Measurements from ENCODE around the gene HID1.

- TF ChIP-seq, protein P1, sequence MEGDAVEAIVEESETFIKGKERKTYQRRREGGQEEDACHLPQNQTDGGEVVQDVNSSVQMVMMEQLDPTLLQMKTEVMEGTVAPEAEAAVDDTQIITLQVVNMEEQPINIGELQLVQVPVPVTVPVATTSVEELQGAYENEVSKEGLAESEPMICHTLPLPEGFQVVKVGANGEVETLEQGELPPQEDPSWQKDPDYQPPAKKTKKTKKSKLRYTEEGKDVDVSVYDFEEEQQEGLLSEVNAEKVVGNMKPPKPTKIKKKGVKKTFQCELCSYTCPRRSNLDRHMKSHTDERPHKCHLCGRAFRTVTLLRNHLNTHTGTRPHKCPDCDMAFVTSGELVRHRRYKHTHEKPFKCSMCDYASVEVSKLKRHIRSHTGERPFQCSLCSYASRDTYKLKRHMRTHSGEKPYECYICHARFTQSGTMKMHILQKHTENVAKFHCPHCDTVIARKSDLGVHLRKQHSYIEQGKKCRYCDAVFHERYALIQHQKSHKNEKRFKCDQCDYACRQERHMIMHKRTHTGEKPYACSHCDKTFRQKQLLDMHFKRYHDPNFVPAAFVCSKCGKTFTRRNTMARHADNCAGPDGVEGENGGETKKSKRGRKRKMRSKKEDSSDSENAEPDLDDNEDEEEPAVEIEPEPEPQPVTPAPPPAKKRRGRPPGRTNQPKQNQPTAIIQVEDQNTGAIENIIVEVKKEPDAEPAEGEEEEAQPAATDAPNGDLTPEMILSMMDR (IDR thresholded peaks at IDR 0.05): no peak
- no peak for TF ChIP-seq POLR2AphosphoS5 (IDR thresholded peaks at IDR 0.05)
Observed at GRCh38 chr17:75019710-75020109, 47.2 kb upstream of the HID1 start.
